NB4 (cell line): ENCODE data around the gene EXOC4.

Source experiments
- CTCF ChIP-seq: IDR thresholded peaks from one replicate; pipeline ENCODE4 v1.5.1; 2012; ENCODE audit warnings: low read depth, low read length
- MYC ChIP-seq: IDR thresholded peaks from 2 replicates; pipeline ENCODE4 v1.6.1; 2011; ENCODE audit warnings: low read depth, low read length

DNA sequence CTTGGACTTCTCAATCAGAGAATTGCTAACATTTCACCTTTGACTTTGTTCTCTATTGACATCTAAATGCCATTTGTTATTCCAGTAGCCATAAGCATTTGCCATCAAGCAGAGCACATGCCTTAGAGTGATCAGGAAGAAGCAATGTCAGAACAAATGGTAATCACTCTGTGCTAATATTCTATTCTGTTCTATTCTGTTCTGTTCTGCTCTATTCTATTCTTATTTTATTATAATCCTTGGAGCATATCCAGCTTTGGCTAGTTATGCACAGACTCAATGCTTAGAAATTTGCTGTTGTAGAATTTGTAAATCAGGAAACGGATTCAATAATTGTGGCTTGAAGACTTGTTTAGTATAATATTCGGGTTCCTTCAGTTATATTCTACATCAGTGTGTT, 175.4 kb downstream of the EXOC4 start:
- TF ChIP-seq CTCF (no peak), MYC (no peak)
